NOMO-1 treated with DMSO at 0.1 percent for 48 hours (cell line): ENCODE results near the gene BRAT1.
"Not testable (repeated sequence)": the region's sequence is repeated elsewhere in the genome, so short reads cannot be mapped to it uniquely, and the experiment has no call there.

Experiments used
- DNase-seq: peaks from one replicate; lab custom pipeline; 2025; ENCODE audit not compliant: unreplicated experiment; lab: John Stamatoyannopoulos, UW

Gene BRAT1

DNA sequence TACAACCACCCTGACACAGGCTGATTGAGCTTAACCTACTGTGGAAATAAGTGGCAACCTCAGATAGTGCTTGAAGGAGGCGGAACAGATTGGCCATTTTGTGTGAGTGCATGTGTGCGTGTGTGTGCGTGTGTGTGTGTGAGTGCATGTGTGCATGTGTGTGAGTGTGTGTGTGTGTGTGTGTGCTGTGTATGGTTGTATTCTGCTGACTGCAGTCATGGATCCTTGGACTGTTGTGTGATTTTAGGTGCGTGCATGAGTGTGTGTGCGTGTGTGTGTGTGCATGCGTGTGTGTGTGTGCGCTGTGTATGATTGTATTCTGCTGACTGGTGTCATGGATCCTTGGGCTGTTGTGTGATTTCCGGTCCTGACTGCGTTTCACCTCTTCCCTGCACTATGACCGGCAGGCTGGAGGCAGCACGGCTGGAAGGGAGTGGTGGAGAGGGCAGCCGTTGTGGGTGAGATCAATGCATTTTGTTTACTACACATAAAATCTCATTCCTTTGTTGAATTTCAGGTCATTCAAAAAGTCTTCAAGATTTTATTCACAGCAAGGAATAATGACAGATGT lies 9.7 kb upstream of the BRAT1 start:
- DNase-seq, result no peak

DNA sequence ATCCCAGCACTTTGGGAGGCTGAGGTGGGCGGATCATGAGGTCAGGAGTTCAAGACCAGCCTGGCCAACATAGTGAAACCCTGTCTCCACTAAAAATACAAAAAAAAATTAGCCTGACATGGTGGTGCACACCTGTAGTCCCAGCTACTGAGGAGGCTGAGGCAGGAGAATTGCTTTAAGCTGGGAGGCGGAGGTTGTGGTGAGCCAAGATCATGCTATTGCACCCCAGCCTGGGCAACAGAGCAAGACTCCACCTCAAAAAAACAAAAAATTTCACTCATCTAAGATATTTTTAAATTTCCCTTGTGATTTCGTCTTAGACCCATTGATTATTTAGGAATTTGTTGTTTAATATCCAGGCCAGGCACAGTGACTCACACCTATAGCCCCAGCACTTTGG lies 8.6 kb upstream of the BRAT1 start:
- not testable (repeated sequence) for DNase-seq

- no peak for DNase-seq
These were observed 4.1 kb upstream of the BRAT1 start for GRCh38 chr7:2559283-2559950.

DNA sequence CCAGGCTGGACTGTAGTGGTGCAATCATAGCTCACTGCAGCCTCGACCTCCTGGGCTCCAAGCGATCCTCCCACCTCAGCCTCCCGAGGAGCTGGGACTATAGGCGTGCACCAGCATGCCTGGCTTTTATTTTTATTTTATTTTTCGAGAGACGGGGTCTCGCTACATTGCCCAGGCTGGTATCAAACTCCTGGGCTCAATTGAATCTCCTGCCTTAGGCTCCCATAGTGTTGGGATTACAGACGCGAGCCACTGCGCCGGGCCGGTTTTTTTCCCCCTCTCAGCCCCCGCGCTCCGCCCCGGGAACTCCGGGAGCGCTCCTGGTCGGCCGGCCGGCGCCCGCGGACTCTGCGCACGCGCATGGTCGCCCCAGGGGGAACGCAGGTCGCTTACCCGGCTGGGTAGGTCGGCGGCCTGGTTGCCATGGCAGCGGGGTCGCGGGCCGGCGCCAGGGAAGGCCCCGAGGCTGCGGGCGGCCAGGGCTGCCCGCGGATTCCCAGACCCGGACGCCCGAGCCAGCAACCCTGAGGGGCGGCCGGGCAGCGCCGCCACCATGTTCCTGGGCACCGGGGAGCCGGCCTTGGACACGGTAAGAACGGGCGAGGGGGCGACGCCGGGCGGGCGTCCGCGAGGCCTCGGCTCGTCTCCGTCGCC lies 3.4 kb upstream of the BRAT1 start, which contains the start of gene IQCE:
Gene IQCE, plus strand, starts transcription at position 351 of the 654 bp plus-strand sequence. Its CDS starts 203 bp downstream, at position 554.
- peak; percentile 77 for DNase-seq

GRCh38 chr7:2554661-2555111 lies 638 bp downstream of the BRAT1 start:
- no peak for DNase-seq

GRCh38 chr7:2553831-2554581 lies 1.3 kb downstream of the BRAT1 start:
- no peak for DNase-seq

DNA sequence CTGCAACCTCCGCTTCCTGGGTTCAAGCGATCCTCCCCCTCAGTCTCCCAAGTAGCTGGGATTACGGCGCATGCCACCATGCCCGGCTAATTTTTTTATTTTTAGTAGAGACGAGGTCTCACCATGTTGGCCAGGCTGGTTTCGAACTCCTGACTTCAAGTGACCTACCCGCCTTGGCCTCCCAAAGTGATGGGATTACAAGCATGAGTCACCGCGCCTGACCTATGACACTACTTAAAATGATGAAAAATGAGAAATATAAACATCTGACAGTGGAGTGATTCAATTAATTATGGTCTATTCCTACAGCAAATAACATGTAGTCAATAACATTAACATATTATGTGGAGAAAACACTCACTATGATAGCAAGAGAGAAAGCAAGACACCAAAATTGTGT lies 2.2 kb downstream of the BRAT1 start:
- DNase-seq, result no peak

DNA sequence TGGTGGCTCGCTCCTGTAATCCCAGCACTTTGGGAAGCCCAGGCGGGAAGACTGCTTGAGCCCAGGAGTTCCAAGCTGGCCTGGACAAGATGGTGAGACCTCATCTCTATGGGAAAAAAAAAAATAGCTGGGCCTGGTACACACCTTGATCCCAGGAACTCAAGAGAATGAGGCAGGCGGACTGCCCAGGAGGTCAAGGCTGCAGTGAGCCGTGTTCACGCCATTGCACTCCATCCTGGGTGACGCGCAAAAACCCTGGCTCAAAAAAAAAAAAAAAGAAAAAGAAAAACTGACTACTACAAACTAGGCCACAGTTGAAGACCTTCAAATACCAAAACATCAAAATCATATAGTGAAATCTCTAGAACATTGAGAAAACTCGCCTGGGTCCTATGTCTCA lies 3.9 kb downstream of the BRAT1 start:
- DNase-seq, result no peak

DNA sequence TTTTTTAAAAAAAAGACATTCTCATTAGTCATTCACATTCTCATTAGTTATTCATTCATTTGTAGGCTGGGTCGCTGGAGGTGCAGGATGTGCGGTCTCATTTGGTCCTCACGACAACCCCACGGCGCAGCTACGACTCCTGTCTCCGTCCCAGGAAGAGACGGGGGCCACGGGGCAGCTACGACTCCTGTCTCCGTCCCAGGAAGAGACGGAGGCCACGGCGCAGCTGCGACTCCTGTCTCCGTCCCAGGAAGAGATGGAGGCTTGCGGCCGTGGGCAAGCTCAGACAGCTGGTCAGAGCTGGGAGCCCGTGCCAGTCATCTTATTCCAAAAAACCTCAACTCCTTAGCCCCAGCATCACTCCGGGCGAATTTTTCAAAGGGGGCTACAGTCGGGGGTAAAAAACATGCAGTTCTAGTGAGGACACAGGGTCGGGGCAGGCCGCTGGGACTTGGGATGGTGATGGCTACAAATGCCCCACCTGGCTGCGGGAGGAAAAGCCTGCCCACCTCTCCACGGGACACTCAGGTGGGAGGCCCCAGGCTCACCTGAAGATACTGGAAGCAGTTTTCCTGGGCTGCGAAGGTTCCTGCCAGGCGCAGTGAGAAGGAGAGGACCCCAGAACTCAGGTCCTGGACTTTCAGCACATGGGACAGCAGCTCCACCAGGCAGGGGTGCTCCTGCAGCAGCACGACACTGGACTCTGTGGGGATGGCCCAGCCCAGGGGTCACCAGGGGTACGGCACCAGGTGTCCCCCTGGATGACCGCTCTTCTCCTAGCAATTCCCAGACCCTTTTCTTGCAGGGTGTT lies 8.3 kb downstream of the BRAT1 start:
- DNase-seq, result no peak

DNA sequence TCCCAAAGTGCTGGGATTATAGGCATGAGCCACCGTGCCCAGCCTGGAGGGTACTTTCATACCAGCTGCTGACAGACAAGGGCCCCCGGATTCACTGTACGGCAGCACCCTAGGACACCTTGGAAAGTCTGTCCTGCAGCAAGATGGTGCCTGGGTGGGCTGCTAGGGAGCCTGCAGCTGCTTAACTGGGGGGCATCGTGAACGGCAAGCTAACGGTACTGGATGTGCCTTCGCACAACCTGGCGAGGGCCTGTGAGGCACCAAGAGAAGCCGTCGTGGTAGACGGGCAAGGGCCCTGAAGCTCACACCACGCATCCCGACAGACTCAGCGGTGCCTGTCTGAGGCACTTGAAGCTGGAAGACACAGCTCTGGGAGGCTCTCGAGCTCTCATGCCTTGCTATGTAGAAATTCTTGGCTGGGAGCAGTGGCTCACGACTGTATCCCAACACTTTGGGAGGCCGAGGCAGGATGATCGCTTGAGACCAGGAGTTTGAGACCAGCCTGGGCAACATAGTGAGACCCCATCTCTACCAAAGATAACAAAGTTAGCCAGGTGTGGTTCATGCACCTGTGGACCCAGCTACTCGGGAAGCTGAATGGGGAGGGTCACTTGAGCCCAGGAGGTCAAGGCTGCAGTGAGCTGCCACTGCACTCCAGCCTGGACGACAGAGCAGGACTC lies 9.4 kb downstream of the BRAT1 start:
- no peak for DNase-seq

- no peak for DNase-seq
These were observed 10.7 kb downstream of the BRAT1 start for GRCh38 chr7:2544541-2545188.

- no peak for DNase-seq
These were observed 12.1 kb downstream of the BRAT1 start for GRCh38 chr7:2542916-2543871.

DNA sequence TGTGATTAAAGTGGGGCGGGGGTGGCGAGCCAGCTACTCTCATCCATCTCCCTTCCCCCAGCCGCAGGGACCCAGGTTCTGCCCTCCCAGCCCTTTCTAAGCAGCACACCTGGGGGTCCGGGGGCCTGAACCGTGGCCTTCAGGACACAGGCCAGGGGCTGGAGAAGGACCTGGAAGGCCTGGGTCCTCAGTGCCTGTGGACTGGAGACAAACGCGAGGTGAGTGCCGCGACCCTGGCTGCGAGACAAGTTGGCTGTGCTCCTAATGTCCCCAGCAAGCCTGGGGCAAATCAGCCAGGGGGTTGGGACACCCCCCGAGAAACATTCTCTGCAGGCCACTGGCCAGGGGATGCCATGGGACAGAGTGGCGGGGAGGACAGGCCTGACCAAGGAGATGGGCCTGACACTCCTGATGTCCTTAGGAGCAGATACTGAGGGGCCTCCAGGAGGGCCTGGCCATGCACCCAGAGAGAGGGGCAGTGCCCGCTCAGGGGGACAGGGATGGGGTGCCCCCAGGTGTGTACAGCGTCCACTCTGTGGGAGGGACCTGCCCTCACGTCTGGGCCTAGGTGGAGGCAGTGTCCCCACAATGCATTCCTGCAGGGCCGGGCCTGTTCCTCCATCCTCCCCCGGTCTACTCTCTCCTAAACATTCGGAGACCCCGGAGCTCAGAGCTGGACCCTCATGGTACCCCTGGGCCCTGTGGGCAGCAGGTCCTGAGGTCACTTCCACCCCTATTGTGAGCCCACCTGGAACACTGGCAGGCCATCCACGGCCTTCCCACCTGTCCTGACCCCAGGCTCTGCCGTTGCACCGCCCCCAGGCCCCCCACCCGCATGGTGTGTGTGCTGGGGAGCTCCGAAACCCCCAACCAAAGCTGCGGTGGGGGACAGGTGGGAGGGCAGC lies 13.1 kb downstream of the BRAT1 start:
- DNase-seq, result no peak

GRCh38 chr7:2541291-2542010 lies 13.9 kb downstream of the BRAT1 start:
- DNase-seq, result no peak

- DNase-seq, result no peak
These were observed 14.7 kb downstream of the BRAT1 start for GRCh38 chr7:2540641-2541051.

GRCh38 chr7:2540133-2540532 lies 15.2 kb downstream of the BRAT1 start:
- no peak for DNase-seq
